ENCODE results near the gene AKAIN1.
A peak's percentile ranks its signal among the peaks of the same experiment; 100 is the strongest.

AKAIN1 gene, protein sequence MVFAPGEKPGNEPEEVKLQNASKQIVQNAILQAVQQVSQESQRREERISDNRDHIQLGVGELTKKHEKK

DNA sequence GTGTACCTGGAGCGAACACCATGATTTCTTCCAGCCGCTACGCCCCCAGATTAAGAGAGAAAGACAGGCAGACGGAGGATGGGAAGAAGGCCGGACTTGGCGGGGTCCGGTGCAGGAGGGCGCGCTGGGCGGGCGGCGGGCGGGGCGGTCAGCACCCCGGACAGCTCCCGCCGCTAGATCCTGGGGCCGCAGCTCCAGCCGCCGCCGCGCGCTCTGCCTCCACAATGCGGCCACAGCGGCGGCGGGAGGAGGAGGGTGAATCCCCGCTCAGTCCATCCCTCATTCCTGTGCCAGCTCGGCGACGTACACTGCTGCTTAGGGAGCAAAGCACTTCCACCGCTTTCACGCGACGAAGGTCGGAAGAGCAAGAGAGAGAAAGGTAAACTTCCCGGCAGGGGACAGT is at the start of gene AKAIN1:
Gene AKAIN1, minus strand, starts transcription at position 226 of the 403 bp plus-strand sequence. Its CDS starts 204 bp downstream, at position 22.
- DNase-seq (ENCODE audit: low read depth in 2 of 3, low spot score in 2 of 3): peak in 1 of 3 experiments; percentile 2

DNA sequence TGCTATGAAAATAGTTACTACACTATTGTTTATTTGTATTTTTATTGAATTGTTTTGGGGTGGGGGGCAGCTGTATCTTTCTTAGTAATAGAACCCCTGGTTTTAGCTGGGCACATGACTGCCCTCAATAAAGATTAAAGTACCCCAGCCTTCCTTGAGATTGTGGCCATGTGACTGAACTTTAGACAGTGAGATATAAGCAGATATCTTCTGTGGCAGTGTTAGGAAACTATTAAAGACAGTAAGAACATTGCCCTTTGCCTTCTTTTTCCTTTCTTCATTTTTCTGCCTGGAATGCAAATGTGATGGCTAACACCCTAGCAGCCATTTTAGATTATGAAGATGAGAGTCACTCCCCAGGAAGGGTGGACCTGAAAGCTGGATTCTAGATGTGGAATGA is 47.9 kb upstream of the AKAIN1 start:
- DNase-seq (ENCODE audit: low read depth in 2 of 3, low spot score in 2 of 3): no peak

DNA sequence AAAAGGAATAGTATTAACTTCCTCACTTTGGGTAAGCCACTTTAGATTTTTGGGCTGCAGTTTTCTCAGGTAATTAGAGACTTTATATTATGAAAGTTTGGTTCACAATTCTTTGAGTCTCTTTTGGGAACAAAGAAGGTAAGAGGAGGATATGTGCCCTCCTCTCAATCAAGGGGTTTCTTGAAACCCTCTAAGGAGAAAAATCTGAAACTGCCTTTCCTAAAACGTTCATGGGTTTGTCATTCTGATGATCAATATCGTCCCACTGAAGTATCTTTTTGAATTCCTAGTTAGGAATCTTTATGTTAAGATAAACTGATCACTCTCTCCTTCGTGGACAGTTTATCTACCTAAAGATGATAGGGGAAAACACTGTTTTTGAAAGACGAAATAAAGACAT is 42.4 kb upstream of the AKAIN1 start:
- DNase-seq (ENCODE audit: low read depth in 2 of 3, low spot score in 2 of 3): no peak

DNA sequence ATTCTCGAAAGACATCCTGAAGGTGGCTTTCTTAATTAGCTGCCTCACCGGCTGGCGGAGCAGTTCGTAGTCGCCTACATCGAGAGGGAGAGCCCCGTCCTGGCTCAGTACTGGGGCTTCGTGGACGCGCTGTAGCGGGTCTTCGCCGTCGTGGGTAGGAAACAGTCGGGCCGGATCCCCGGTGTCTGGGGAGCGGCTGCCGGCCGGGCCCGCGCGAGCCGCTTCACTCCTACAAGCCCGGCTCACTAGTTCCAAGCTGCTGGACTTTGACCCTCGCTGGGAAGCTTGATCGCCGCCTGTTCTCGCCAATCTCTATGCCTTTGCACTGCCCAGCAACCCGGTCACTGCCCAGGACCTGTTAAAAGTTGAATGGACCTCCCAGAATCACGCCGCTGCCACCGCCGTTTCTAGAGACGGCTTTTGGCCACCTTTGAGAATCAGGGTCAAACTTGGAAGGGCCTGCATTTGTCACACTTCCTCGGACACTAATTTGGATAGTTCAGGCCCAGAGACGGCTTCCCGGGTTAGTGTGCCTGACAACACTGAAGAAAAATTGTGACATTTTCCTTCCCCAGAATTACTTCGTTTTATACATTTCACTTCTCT is 41.4 kb upstream of the AKAIN1 start:
- peak in 1 of 3 experiments; percentile 10 for DNase-seq (ENCODE audit: low read depth in 2 of 3, low spot score in 2 of 3)

DNA sequence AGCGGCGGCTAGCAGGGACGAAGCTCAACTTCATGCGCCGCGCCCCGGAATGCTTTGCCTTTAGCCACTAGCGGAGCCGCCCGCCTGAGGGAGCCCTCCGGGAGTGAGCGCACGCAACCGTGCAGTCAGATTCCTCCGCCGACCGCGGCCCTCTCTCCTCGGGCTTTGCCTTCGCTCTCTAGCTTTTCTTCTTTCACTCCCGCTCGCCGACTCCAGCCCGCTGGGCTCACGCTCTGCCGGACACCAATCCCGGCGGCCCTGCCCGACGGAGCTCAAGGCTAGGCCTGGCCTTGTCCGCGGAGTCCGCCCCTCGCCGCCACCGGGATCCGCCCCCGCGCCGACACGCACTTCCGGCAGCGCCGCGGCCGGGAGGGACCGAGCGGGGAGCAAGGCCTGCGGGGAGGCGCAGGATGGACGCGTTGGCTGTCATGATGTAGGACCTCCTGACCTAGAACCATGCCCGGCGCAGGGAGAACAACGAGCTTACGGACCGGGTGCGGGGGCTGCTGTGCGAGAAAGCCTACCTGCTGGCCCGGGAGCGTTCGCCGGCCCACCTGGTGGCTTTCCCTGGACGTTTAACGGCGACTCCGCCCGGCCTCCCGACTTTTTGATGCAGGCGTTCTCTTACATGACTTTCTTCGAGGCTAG is 40.8 kb upstream of the AKAIN1 start:
- peak; percentile 71 to 82 (median 78) for DNase-seq (ENCODE audit: low read depth in 2 of 3, low spot score in 2 of 3)

DNA sequence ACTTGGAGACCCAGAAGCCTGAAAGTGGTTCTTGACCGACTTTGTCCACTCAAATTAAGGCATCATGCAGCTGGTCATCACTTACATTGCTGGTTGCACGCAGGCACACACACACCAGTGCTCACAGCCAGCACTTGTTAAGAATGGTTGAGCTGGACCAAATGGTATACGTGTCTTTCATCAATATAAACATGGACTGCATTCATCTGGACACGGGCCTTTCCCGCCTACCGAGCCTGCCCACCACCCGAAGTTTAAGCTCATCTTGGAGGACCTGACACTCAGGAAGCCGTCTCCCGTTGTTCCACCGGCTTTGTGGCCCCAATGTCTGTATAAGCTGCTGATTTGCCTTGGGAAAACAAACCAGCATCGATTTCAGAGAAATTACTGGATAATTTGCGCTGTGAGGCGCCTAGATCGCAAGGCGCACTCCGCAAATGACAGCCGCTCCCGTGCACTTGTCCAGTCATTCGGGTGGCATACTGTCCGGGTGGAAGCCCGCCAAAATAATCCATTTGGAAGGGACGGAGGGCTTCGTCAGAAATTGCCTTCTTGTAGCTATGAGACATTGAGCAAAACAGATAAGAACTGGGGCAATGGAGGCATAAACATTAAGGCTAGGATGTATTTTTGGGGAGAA is 40.1 kb upstream of the AKAIN1 start:
- peak in 1 of 3 experiments; percentile 14 for DNase-seq (ENCODE audit: low read depth in 2 of 3, low spot score in 2 of 3)

DNA sequence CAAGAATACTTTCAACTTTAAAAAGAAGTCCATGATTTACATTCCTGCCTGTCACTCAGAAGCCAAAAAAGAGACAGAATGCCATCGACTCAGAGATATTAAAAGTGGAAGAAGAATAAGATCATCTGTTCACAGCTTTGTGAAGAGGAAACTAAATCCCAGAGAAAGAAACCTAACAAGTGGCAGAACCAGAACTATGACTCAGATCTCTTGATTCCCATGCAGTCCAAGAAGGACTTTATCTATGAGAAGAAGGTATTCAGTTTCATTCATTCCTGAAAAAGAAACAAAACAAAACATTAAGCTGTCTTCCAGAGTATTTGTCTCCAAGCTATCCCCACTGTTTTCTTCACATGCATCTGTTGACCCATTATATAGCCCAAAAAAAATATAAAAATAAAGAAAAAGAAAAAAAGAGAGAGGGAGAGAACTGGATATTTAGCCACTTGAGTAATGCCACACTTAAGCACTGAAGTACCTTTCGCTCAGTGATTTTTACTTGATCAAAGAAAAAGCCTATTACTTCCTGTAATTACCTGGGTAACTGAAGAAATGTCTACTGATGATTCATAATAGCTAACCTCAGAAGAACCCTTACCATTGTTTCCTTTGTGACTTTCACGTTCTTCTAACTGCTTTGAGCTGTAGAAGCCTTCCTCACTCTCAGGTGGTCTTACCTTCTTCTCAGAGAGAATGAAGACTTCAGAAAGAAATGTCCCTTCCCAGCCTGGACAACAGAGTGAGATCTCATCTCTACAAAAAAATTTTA is 17.7 kb upstream of the AKAIN1 start:
- DNase-seq (ENCODE audit: low read depth in 2 of 3, low spot score in 2 of 3): no peak

DNA sequence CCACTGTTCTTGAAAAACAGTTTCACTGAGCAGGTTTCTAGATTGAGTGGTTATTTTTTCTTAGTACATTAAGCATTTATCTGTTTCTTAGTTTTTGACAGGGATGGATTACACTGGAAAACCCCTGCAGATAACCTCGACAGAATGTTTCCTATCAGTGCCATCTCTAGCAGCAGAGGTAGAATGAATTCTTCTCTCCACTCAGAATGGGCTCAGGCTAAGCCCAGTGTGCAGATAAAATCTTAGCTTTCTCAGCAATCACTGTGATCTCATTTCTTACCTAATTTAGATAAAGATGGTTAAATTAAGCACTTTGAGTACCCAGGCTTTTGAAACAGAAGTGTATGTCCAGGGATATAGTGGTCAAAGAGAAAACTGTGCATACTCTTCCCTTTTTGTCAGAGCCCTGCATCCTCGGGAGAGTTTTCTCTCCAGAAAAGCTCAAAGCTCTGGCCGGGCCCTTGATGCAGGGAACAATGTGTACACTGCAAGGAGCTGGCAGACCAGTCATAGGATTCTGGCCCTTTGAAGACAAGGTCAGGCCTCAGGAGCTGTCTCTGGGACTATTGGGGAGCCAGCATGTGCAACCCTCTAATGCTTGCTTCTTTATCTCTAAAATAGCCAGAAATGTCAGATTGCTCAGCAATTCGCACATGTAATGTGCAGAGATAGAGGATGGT is 10.6 kb upstream of the AKAIN1 start:
- no peak for DNase-seq (ENCODE audit: low read depth in 2 of 3, low spot score in 2 of 3)

DNA sequence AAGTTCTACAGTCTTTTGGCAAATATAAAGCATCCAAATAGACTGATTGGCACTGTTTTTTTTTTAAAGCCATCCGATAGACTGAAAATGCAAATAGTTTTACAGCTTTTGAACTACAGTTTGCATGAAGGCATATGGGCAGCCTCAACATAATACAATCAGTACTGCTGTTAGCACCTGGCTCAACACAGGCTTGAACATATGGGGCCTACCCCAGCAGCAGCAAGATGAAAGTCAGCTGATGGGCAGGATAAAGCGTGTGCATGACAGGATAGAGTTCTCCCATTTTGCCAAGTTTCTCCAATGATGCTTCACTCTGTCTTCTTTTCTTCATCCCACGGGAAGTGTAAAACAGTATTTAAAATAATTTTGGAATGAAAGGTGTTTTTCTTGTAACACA is 1.3 kb upstream of the AKAIN1 start:
- no peak for DNase-seq (ENCODE audit: low read depth in 2 of 3, low spot score in 2 of 3)

DNA sequence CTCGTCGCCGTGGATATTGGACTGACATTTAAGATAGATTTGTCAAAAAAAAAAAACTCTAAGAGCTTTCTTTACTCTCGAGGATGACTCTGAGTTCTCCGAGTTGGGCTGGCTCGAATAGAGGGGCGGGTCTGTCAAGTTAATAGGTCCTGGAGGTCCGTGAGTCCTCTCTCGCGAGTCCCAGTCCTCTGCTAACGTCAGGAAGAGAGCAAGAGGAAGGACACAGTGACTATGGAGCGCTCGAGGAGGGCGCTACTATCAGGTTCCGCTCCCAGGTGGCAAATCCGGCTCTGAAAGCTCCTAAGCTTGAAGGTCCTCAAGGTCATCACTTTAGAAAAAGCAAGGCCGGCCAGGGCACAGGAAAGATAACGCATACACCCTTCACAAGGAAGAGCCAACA is 404 bp upstream of the AKAIN1 start:
- no peak for DNase-seq (ENCODE audit: low read depth in 2 of 3, low spot score in 2 of 3)

DNA sequence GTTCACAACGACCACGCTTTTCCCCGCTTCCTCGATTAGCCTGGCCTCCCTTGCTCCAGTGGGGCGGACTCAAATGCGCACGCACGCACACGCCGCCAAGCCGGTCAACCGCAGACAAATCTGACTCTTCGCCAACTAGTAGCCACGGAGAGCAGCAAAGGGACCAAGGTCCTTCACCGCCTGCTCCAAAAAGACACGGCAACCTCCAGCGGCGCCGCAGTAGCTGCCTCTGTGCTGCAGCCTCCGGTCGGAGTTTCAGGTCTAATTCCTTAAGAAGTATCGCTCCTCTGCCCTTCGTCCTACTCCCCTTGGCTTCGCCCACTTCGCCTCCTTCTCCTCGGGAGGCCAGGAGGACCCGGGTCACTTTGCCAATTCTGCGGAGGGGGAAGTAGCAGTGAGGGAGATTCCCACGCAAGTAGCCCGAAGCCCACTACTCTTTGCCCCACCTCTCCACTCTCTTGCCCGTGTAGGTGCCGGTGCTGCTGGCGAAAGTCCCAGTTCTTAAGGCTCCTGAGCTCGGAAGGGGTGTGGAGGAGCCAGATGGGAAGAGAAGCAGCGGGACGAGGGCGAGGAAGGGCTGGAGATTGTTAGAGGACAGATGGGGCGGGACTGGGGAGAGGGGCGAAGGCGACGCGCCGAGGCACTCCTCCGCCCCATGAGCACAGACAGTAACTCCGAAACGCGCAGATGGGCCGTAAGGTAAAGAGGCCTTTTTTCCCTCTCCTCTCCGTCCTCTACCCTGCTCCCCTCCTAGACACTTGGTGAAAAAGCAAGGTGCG is 615 bp downstream of the AKAIN1 start:
- DNase-seq (ENCODE audit: low read depth in 2 of 3, low spot score in 2 of 3): no peak

DNA sequence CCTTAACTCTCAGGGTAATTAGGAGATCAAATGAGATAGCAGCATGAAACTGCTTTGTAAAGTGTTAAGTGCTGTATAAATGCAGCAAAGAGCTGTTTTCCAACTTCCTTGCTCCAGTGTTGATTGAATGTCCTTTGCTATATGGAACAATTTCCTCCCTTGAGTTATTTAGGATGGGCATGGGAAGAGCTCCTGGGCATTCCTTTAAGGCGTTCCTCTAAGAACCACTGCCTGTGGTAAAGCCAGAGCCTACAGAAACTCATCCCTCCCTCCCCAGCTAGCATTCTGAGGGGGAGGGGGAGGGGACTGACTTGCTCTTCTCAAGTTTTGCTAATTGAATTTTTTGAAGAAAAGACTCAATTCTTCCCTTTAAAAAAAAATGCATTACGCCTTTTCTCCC is 1.4 kb downstream of the AKAIN1 start:
- no peak for DNase-seq (ENCODE audit: low read depth in 2 of 3, low spot score in 2 of 3)

DNA sequence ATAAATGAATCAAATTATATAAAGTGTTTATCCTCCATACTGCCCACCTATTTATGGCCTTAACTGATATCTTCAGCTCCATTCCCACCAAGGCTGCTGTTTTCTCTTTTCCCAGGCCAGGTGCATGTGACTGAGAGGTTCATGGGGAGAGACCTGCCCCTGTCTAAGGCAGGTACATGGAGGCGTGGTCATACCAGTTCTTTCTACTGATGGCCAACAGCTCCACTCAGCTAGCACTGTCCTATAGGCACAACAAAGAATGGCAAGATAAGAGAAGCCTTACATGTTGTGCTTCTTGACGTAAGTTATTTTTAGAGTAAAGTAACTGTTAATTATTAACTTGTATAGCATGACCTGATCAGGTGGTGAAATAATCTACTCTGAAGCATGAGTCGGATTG is 16.8 kb downstream of the AKAIN1 start:
- no peak for DNase-seq (ENCODE audit: low read depth in 2 of 3, low spot score in 2 of 3)

DNA sequence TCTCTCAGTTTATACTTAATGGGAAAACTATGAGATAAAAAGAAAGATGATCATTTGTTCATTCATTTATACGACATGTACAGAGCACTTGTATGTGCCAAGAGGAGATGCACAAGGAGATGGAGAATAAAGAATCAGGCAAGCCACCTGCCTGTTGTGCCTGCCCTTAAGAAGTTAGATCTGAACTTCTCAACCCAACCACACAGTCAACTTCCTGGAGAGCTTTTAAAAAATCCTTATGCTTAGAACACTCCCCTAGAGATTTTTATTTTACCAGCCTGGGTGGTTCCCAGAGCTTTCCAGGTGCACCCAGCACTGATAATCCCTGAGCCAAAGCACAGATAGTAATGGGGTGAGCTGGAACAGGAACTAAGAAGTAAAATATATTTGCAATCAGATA is 18.5 kb downstream of the AKAIN1 start:
- DNase-seq (ENCODE audit: low read depth in 2 of 3, low spot score in 2 of 3): no peak

DNA sequence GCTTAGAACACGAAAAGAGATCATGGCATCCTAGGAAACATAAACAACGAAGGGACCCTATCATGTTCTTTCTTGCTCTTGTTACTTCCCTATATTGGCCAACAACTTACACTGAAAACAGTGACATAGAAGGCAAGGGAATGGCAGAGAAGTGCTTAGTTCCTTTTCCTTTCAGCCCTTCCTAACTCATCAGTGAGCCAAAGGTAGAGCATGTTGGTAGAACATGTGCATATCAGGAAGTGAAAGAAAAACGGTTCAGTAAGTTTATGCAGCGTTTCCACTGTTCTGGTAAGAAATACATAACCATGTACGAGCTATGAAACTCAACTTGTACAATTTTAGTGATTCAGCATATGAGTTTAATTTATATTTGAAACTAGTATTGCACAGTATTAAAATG is 21.7 kb downstream of the AKAIN1 start:
- no peak for DNase-seq (ENCODE audit: low read depth in 2 of 3, low spot score in 2 of 3)

DNA sequence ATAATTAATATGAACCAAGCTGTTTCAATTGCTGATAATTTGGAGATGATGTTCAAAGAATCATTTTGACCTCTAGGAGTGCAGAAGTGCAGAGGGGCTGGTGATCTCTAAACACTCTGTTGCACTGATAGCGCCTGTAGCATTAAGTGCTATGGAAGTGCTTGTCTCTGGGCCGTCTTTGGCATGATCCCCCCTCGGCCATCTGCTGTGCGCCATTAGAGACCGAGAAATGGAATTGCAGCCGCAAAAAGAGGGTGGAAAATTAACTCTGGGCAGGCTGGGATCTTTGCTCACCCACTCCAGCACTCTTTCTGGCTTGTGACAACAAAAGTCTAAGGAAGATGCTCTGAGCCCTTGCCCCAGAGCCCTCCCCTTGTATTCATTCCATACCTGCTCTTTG is 23.4 kb downstream of the AKAIN1 start:
- no peak for DNase-seq (ENCODE audit: low read depth in 2 of 3, low spot score in 2 of 3)

DNA sequence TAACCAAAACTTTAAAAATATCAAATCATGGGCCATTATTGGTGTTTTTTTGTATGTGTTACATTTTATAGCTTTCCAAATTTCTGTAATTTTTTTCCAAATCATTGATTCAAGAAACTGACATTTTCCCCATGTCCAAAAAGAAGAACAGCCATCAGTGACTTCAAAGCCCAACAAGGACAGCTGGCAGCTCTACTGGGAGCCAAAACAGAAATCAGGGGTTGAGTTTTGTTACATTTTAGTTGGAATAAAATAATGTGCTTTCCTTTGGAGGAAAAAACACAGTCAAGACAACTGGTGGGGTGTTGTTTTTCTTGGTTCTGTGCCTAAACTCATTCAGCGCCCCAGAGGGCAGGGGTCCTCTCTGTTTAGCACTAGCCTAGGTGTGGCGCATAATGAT is 23.8 kb downstream of the AKAIN1 start:
- no peak for DNase-seq (ENCODE audit: low read depth in 2 of 3, low spot score in 2 of 3)

DNA sequence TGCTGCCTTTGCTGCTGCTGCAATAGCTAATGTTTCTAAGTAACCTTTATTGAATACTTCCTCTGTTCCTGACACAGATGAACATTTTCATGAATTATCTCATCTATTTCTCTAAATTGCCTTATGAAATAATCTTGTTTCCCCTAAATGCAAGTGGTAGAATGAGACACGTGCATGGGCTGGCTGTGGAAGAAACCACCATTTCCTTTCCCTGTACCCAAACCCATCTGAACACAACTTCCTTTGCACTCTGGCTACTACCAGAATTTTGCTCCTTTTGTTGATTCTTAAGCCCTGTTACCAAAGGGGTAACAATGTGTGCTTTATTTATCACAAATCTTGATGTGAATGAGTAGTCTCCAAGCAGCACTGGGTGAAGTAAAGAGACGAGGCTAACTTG is 29.2 kb downstream of the AKAIN1 start:
- DNase-seq (ENCODE audit: low read depth in 2 of 3, low spot score in 2 of 3): no peak

DNA sequence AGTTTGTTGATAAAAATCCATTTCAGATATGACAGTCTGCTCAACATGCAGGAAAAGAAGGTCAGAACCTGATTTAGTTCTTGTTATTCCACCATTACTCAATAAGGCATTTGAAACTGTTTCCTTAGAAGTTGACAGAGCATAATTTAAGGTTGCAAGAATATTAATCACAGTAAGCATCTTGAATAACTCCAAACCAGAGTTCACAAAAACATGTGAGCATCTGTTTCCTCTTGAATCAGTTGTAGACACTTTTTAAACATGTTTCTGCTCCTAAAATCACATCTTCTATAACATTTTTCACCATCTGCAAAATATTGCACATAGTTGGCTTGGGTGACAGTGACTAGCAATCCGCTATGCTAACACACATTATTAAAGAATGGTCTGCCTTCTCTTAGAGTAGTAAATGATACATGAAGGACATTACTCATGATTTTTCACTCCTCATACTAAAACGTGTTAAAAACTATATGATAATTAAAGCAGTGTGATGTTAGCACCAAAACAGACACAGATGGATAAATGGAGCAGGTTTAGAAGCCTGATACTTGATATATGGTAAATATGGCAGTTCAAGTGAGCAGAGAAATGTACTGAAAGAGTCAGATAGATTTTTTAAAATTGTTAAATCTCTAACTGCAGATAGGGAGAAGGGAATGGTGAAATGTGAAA is 30.3 kb downstream of the AKAIN1 start:
- DNase-seq (ENCODE audit: low read depth in 2 of 3, low spot score in 2 of 3): no peak

DNA sequence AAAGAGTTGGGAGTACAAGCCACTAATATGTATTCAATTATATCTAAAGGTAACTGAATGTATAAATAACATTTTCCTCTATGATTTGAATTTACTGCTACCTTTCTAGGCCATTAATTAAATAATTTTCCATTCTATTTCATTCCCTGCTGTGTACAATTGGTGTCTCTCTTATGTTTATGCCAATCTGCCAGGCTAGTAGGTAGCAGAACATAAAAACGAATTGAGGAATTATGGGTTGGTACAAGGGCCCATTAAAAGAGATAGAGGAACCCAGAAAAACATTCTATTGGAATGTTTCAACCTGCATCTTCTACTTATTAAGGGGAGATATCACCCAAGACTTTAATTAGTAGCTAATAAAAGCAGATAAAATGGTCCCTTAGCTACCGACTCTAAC is 32.2 kb downstream of the AKAIN1 start:
- DNase-seq (ENCODE audit: low read depth in 2 of 3, low spot score in 2 of 3): no peak
